ENCODE results near the gene GTF2H2C.

- TF ChIP-seq L3MBTL2 (IDR thresholded peaks at IDR 0.05) = no peak
- TF ChIP-seq ETV6 (IDR thresholded peaks at IDR 0.05; ENCODE audit: borderline replicate concordance in 1 of 2, low read depth in 2 of 2, low read length in 1 of 2) = no peak
- no peak for TF ChIP-seq ETV6 (CRISPR knock-in tag; IDR thresholded peaks at IDR 0.05; ENCODE audit: borderline replicate concordance)
- no peak for TF ChIP-seq PREB (CRISPR knock-in tag; IDR thresholded peaks at IDR 0.05)
- no peak for TF ChIP-seq SETDB1 (IDR thresholded peaks at IDR 0.05; ENCODE audit: low read length)
- TF ChIP-seq E2F8 (IDR thresholded peaks at IDR 0.05; ENCODE audit: low read depth, partially characterized antibody) = no peak
- TF ChIP-seq GTF2A2 (tag; IDR thresholded peaks at IDR 0.05) = no peak
Observed at GRCh38 chr5:69522035-69522434, 38.0 kb upstream of the GTF2H2C start.

Data from K562 (cell line).